Activated CD8-positive, alpha-beta T cell treated with anti-CD3 and anti-CD28 coated beads, Interleukin-2, amount 10 ng/mL, durations not matched to agents 7 days and 5 days (primary cell): Measurements from ENCODE around the gene ZNF574. TPM values are rescaled to one million over a fixed set of nuclear protein-coding genes. Genes with fewer than 3 reads are reported as not detected.
"Not testable (repeated sequence)": the region's sequence is repeated elsewhere in the genome, so short reads cannot be mapped to it uniquely, and the experiment has no call there.

Experiments used
- ATAC-seq: fragments of 150-1000 bp; cut with Tn5 transposase; one replicate; pipeline ENCODE4 v1.10.0; 2021; ENCODE audit warnings: moderate library complexity
- CTCF ChIA-PET: fragments of 350-600 bp; sonication (Branson Sonifier 250); formaldehyde crosslinking; loops from one replicate; lab custom pipeline; 2021; ENCODE audit warnings: antibody characterized with exemption; lab: Charles Lee
- POLR2A ChIA-PET: fragments of 350-600 bp; sonication (Branson Sonifier 250); formaldehyde crosslinking; loops from one replicate; lab custom pipeline; 2021; ENCODE audit warnings: antibody characterized with exemption; lab: Charles Lee
- DNase-seq: peaks from one replicate; pipeline ENCODE4 v3.0.0-alpha.2; 2020
- H3K27ac Mint-ChIP-seq: one replicate; pipeline ENCODE4 v1.8.0; 2021; ENCODE audit warnings: mild to moderate bottlenecking, mixed read lengths
- H3K27me3 Mint-ChIP-seq: one replicate; pipeline ENCODE4 v1.8.0; 2021; ENCODE audit warnings: low read depth, mixed read lengths
- H3K36me3 Mint-ChIP-seq: one replicate; pipeline ENCODE4 v1.8.0; 2021; ENCODE audit warnings: low read depth, mixed read lengths
- H3K4me1 Mint-ChIP-seq: one replicate; pipeline ENCODE4 v1.8.0; 2021; ENCODE audit warnings: low read depth, mixed read lengths
- H3K4me3 Mint-ChIP-seq: one replicate; pipeline ENCODE4 v1.8.0; 2021; ENCODE audit warnings: mild to moderate bottlenecking, mixed read lengths
- H3K9me3 Mint-ChIP-seq: one replicate; pipeline ENCODE4 v1.8.0; 2022; ENCODE audit warnings: mixed read lengths; ENCODE audit not compliant: insufficient read depth
- total RNA-seq, 2 experiments: library from RNA; stranded (reverse); gene quantifications; one replicate each; pipeline ENCODE4 v1.2.3, GENCODE V29; 2021

ZNF574 gene
- total RNA-seq, 2 experiments from 2014 or later: 14.0 to 14.3 TPM

- ATAC-seq, DNase-seq, H3K9me3 Mint-ChIP-seq, H3K4me1 Mint-ChIP-seq, H3K27me3 Mint-ChIP-seq, H3K4me3 Mint-ChIP-seq, H3K36me3 Mint-ChIP-seq, POLR2A ChIA-PET, H3K27ac Mint-ChIP-seq: not testable (repeated sequence)
- CTCF ChIA-PET: interaction anchor here (1.3 kb wide), 1 partner anchor 12 kb away, joined by 5 read pairs; no protein-coding TSS in a partner anchor
Observed at GRCh38 chr19:42040491-42040890, 35.5 kb upstream of the ZNF574 start.

GRCh38 chr19:42042455-42043170 is 33.4 kb upstream of the ZNF574 start:
- ATAC-seq (no peak), DNase-seq (no peak)
- no peak overlapping the region for H3K27ac Mint-ChIP-seq
- H3K4me3 Mint-ChIP-seq: no peak overlapping the region
- no peaks in the 10 kb centered on the region for H3K4me1 Mint-ChIP-seq
- H3K27me3 Mint-ChIP-seq: peaks cover 6% of the 10 kb centered on the region
- H3K36me3 Mint-ChIP-seq: no peaks in the 10 kb centered on the region
- POLR2A ChIA-PET: no interaction called here
- CTCF ChIA-PET: no interaction called here
- H3K9me3 Mint-ChIP-seq: no peaks in the 10 kb centered on the region

GRCh38 chr19:42045575-42045974 is 30.4 kb upstream of the ZNF574 start:
- H3K27ac Mint-ChIP-seq: no peak overlapping the region

GRCh38 chr19:42048992-42049391 is 27.0 kb upstream of the ZNF574 start:
- ChIA-PET POLR2A (no interaction called here), CTCF (interaction anchor here (1.0 kb wide), 1 partner anchor 20 kb away, joined by 4 read pairs; no protein-coding TSS in a partner anchor)
- Mint-ChIP-seq H3K4me3 (peak overlapping the region; percentile 27), H3K4me1 (peaks cover 11% of the 10 kb centered on the region), H3K27me3 (peaks cover 4% of the 10 kb centered on the region), H3K9me3 (no peaks in the 10 kb centered on the region), H3K27ac (peak overlapping the region; percentile 39), H3K36me3 (no peaks in the 10 kb centered on the region)
- peak; percentile 47 for ATAC-seq
- DNase-seq: peak; percentile 36

More at GRCh38 chr19:42045575-42045974, 30.4 kb upstream of the ZNF574 start:
- ATAC-seq (no peak), DNase-seq (no peak)
- H3K9me3 Mint-ChIP-seq: no peaks in the 10 kb centered on the region
- POLR2A ChIA-PET: no interaction called here
- peaks cover 8% of the 10 kb centered on the region for H3K4me1 Mint-ChIP-seq
- CTCF ChIA-PET: interaction anchor here (1.5 to 3.5 kb wide), 2 partner anchors 11 to 17 kb away, joined by 5 to 19 read pairs; no protein-coding TSS in a partner anchor
- no peak overlapping the region for H3K4me3 Mint-ChIP-seq
- peaks cover 6% of the 10 kb centered on the region for H3K27me3 Mint-ChIP-seq
- H3K36me3 Mint-ChIP-seq: no peaks in the 10 kb centered on the region

GRCh38 chr19:42051166-42052115 is 24.5 kb upstream of the ZNF574 start:
- Mint-ChIP-seq H3K36me3 (no peaks in the 10 kb centered on the region), H3K4me3 (no peak overlapping the region), H3K27me3 (no peaks in the 10 kb centered on the region), H3K9me3 (no peaks in the 10 kb centered on the region), H3K27ac (no peak overlapping the region), H3K4me1 (peaks cover 11% of the 10 kb centered on the region)
- ChIA-PET CTCF (interaction anchor here (1.3 to 1.8 kb wide), 3 partner anchors 16 to 389 kb away, joined by 3 to 5 read pairs (median 4); no protein-coding TSS in a partner anchor), POLR2A (no interaction called here)
- ATAC-seq (peak; percentile 49), DNase-seq (no peak)

- peaks cover 11% of the 10 kb centered on the region for H3K4me1 Mint-ChIP-seq
- ChIA-PET CTCF (interaction anchor here (1.3 to 1.8 kb wide), 3 partner anchors 17 to 388 kb away, joined by 3 to 5 read pairs (median 4); no protein-coding TSS in a partner anchor), POLR2A (no interaction called here)
- no peaks in the 10 kb centered on the region for H3K9me3 Mint-ChIP-seq
- DNase-seq (no peak), ATAC-seq (no peak)
- H3K4me3 Mint-ChIP-seq: no peak overlapping the region
- no peaks in the 10 kb centered on the region for H3K27me3 Mint-ChIP-seq
- H3K36me3 Mint-ChIP-seq: no peaks in the 10 kb centered on the region
- no peak overlapping the region for H3K27ac Mint-ChIP-seq
Observed at GRCh38 chr19:42052241-42052863, 23.6 kb upstream of the ZNF574 start.

GRCh38 chr19:42053037-42053935 is 22.7 kb upstream of the ZNF574 start:
- no peak overlapping the region for H3K4me3 Mint-ChIP-seq
- POLR2A ChIA-PET: interaction anchor here (0.7 kb wide), 1 partner anchor 461 kb away, joined by 3 read pairs; no protein-coding TSS in a partner anchor
- H3K27ac Mint-ChIP-seq: no peak overlapping the region
- H3K36me3 Mint-ChIP-seq: no peaks in the 10 kb centered on the region
- H3K4me1 Mint-ChIP-seq: peaks cover 11% of the 10 kb centered on the region
- ATAC-seq: no peak
- CTCF ChIA-PET: no interaction called here
- no peak for DNase-seq
- H3K9me3 Mint-ChIP-seq: no peaks in the 10 kb centered on the region
- H3K27me3 Mint-ChIP-seq: no peaks in the 10 kb centered on the region

- Mint-ChIP-seq H3K36me3 (no peaks in the 10 kb centered on the region), H3K4me1 (peaks cover 7% of the 10 kb centered on the region), H3K27me3 (no peaks in the 10 kb centered on the region), H3K4me3 (no peak overlapping the region), H3K27ac (no peak overlapping the region), H3K9me3 (no peaks in the 10 kb centered on the region)
- ATAC-seq (no peak), DNase-seq (no peak)
- ChIA-PET POLR2A (no interaction called here), CTCF (no interaction called here)
Observed at GRCh38 chr19:42054205-42054604, 21.8 kb upstream of the ZNF574 start.

- CTCF ChIA-PET: no interaction called here
- no peaks in the 10 kb centered on the region for H3K4me1 Mint-ChIP-seq
Observed at GRCh38 chr19:42057846-42058245, 18.1 kb upstream of the ZNF574 start.

GRCh38 chr19:42059196-42059595 is 16.8 kb upstream of the ZNF574 start:
- Mint-ChIP-seq H3K9me3 (no peaks in the 10 kb centered on the region), H3K4me3 (no peak overlapping the region), H3K27me3 (peaks cover 3% of the 10 kb centered on the region), H3K4me1 (no peaks in the 10 kb centered on the region), H3K36me3 (no peaks in the 10 kb centered on the region), H3K27ac (no peak overlapping the region)
- POLR2A ChIA-PET: no interaction called here
- ATAC-seq (no peak), DNase-seq (no peak)
- CTCF ChIA-PET: no interaction called here

More at GRCh38 chr19:42057846-42058245, 18.1 kb upstream of the ZNF574 start:
- no peak for DNase-seq
- no peaks in the 10 kb centered on the region for H3K36me3 Mint-ChIP-seq
- H3K9me3 Mint-ChIP-seq: no peaks in the 10 kb centered on the region
- H3K27me3 Mint-ChIP-seq: peaks cover 3% of the 10 kb centered on the region
- ATAC-seq: no peak
- H3K4me3 Mint-ChIP-seq: no peak overlapping the region
- POLR2A ChIA-PET: no interaction called here
- no peak overlapping the region for H3K27ac Mint-ChIP-seq

GRCh38 chr19:42060117-42060516 is 15.8 kb upstream of the ZNF574 start:
- ChIA-PET CTCF (no interaction called here), POLR2A (no interaction called here)
- ATAC-seq (no peak), DNase-seq (no peak)
- Mint-ChIP-seq H3K4me1 (no peaks in the 10 kb centered on the region), H3K27me3 (peaks cover 3% of the 10 kb centered on the region), H3K36me3 (no peaks in the 10 kb centered on the region), H3K9me3 (no peaks in the 10 kb centered on the region), H3K4me3 (no peak overlapping the region), H3K27ac (no peak overlapping the region)
